ENCODE results near the gene MUC5B.

The MUC5B gene

DNA sequence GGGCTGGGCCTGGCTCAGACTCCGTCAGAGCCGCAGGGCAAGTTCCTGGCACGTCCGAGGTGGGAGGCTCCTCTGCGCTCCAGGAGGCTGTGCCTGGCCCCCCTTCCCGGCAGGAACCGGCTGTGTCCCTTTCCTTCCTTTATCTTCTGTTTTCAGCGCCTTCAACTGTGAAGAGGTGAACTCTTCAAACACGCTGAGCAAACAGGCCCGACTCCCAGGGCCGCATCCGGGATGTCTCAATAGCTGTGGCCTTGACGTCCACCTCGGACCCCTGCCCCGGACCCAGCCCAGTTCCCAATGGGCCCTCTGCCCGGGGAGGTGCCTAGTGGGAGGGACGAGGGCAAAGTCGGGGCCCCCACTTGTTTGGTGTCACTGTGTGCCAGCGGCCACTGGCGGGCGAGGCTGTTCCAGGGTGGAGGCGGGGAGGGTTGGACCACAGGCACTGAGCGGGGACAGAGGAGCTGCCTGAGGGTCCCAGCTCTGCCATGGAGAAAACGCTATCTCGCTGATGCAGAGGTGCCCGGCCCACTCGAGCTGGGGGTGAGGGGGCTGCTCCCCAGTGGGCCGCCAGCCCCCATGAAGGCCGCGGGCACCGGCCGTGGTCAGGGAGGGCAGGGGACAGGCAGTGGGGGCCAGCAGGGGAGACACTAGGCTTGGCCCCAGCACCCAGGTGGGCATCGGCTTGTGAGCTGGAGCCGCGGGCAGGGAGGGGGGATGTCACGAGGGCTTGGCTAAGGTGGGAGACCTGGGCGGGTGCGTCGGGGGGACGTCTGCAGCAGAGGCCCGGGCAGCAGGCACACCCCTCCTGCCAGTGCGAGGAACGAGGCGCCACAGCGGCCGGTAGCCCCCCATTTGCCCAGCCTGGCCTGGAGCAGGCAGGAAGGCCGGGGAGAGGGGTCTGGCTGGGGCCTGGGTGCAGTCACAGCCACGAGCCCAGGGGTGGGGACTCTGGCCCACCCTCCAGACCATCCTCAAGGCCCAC is 2.7 kb upstream of the MUC5B start:
- H3K27ac ChIP-seq (ENCODE audit: low read length): no peak overlapping the region
- no peaks in the 10 kb centered on the region for H3K27me3 ChIP-seq (ENCODE audit: low read depth, low read length)
- no peak overlapping the region for H3K4me3 ChIP-seq (ENCODE audit: low read depth in 1 of 2, low read length in 2 of 2)
- no peaks in the 10 kb centered on the region for H3K9me3 ChIP-seq (ENCODE audit: control insufficient read depth in 1 of 2, low read length in 2 of 2)
- no peaks in the 10 kb centered on the region for H3K36me3 ChIP-seq (ENCODE audit: control insufficient read depth in 1 of 2, insufficient read depth in 2 of 2, low read length in 2 of 2)
- H3K4me1 ChIP-seq (ENCODE audit: control insufficient read depth in 1 of 2, insufficient read depth in 2 of 2, low read length in 2 of 2): no peaks in the 10 kb centered on the region

DNA sequence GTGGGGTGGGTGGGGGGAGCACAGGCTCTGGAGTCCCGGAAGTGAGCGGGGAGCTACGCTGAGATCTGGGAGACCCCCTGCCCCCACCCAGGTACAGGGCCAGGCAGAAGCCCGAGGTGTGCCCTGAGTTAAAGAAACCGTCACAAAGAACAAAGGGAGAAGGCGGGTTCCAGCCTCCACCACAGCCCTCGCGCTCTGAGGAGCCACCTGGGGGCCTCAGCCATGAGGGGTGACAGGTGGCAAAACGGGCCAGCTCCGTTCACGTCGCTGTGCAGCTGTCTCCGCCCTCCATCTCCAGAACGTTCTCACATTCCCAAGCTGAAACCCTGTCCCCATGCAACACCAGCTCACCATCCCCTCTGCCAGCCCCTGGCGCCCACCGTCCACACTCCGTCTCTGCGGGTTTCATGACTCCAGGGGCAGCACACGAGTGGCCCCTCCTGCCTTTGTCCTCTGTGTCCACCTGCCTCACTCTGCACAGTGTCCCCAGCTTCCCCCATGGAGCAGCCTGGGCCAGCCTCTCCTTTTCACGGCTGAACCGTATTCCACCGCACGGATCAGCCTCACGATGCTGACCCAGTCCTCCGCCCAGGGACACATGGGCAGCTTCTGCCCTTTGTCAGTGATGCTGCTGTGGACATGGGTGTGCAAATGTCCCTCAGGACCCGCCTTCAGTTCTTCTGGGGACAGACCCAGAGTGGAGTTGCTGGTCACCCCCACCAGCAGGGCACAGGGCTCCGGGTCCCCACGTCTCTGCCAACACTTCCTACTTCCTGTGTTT is 1.7 kb upstream of the MUC5B start:
- H3K27me3 ChIP-seq (ENCODE audit: low read depth, low read length): no peaks in the 10 kb centered on the region
- no peaks in the 10 kb centered on the region for H3K36me3 ChIP-seq (ENCODE audit: control insufficient read depth in 1 of 2, insufficient read depth in 2 of 2, low read length in 2 of 2)

DNA sequence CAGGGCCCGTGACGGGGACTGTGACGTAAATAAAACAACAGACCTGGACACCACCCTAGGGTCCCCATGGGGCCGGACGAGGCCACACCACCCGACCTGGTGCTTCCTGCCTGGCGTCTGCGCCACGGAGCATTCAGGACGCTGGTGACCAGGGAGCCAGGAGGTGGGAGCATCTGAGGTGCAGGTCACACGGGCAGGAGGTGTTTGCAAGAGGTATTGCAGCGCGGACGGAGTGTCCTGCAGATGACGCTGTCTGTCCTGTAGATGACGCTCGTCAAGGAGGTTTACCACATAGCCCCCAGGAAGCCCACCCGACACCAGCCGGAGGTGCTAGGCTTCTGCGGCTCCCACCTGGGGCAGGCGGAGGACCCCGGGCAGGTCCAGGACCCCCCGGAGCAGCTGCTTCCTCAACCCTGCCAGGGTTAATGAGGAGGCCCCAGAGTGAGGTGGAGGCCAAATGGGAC is 986 bp upstream of the MUC5B start:
- Histone ChIP-seq H3K36me3 (ENCODE audit: control insufficient read depth in 1 of 2, insufficient read depth in 2 of 2, low read length in 2 of 2) (no peaks in the 10 kb centered on the region), H3K27ac (ENCODE audit: low read length) (no peak overlapping the region), H3K4me3 (ENCODE audit: low read depth in 1 of 2, low read length in 2 of 2) (no peak overlapping the region), H3K4me1 (ENCODE audit: control insufficient read depth in 1 of 2, insufficient read depth in 2 of 2, low read length in 2 of 2) (no peaks in the 10 kb centered on the region), H3K27me3 (ENCODE audit: low read depth, low read length) (no peaks in the 10 kb centered on the region), H3K9me3 (ENCODE audit: control insufficient read depth in 1 of 2, low read length in 2 of 2) (no peaks in the 10 kb centered on the region)

More for the DNA sequence above, 1.7 kb upstream of the MUC5B start:
- H3K27ac ChIP-seq (ENCODE audit: low read length): no peak overlapping the region
- H3K4me3 ChIP-seq (ENCODE audit: low read depth in 1 of 2, low read length in 2 of 2): no peak overlapping the region
- H3K9me3 ChIP-seq (ENCODE audit: control insufficient read depth in 1 of 2, low read length in 2 of 2): no peaks in the 10 kb centered on the region
- H3K4me1 ChIP-seq (ENCODE audit: control insufficient read depth in 1 of 2, insufficient read depth in 2 of 2, low read length in 2 of 2): no peaks in the 10 kb centered on the region

GRCh38 chr11:1223346-1224110 is 662 bp downstream of the MUC5B start:
- Histone ChIP-seq H3K9me3 (ENCODE audit: control insufficient read depth in 1 of 2, low read length in 2 of 2) (no peaks in the 10 kb centered on the region), H3K4me1 (ENCODE audit: control insufficient read depth in 1 of 2, insufficient read depth in 2 of 2, low read length in 2 of 2) (no peaks in the 10 kb centered on the region), H3K4me3 (ENCODE audit: low read depth in 1 of 2, low read length in 2 of 2) (no peak overlapping the region), H3K27me3 (ENCODE audit: low read depth, low read length) (no peaks in the 10 kb centered on the region), H3K27ac (ENCODE audit: low read length) (no peak overlapping the region), H3K36me3 (ENCODE audit: control insufficient read depth in 1 of 2, insufficient read depth in 2 of 2, low read length in 2 of 2) (no peaks in the 10 kb centered on the region)

GRCh38 chr11:1224111-1224490 is 1.2 kb downstream of the MUC5B start:
- no peaks in the 10 kb centered on the region for H3K9me3 ChIP-seq (ENCODE audit: control insufficient read depth in 1 of 2, low read length in 2 of 2)
- no peak overlapping the region for H3K27ac ChIP-seq (ENCODE audit: low read length)
- H3K36me3 ChIP-seq (ENCODE audit: control insufficient read depth in 1 of 2, insufficient read depth in 2 of 2, low read length in 2 of 2): no peaks in the 10 kb centered on the region
- H3K27me3 ChIP-seq (ENCODE audit: low read depth, low read length): no peaks in the 10 kb centered on the region
- no peaks in the 10 kb centered on the region for H3K4me1 ChIP-seq (ENCODE audit: control insufficient read depth in 1 of 2, insufficient read depth in 2 of 2, low read length in 2 of 2)
- no peak overlapping the region for H3K4me3 ChIP-seq (ENCODE audit: low read depth in 1 of 2, low read length in 2 of 2)

- no peak overlapping the region for H3K4me3 ChIP-seq (ENCODE audit: low read depth in 1 of 2, low read length in 2 of 2)
- no peaks in the 10 kb centered on the region for H3K27me3 ChIP-seq (ENCODE audit: low read depth, low read length)
- no peak overlapping the region for H3K27ac ChIP-seq (ENCODE audit: low read length)
- H3K36me3 ChIP-seq (ENCODE audit: control insufficient read depth in 1 of 2, insufficient read depth in 2 of 2, low read length in 2 of 2): no peaks in the 10 kb centered on the region
- no peaks in the 10 kb centered on the region for H3K4me1 ChIP-seq (ENCODE audit: control insufficient read depth in 1 of 2, insufficient read depth in 2 of 2, low read length in 2 of 2)
- H3K9me3 ChIP-seq (ENCODE audit: control insufficient read depth in 1 of 2, low read length in 2 of 2): no peaks in the 10 kb centered on the region
Measured at GRCh38 chr11:1224491-1225385, 1.9 kb downstream of the MUC5B start.

GRCh38 chr11:1225386-1226225 is 2.7 kb downstream of the MUC5B start:
- H3K4me3 ChIP-seq (ENCODE audit: low read depth in 1 of 2, low read length in 2 of 2): no peak overlapping the region
- no peaks in the 10 kb centered on the region for H3K9me3 ChIP-seq (ENCODE audit: control insufficient read depth in 1 of 2, low read length in 2 of 2)
- no peaks in the 10 kb centered on the region for H3K36me3 ChIP-seq (ENCODE audit: control insufficient read depth in 1 of 2, insufficient read depth in 2 of 2, low read length in 2 of 2)
- no peaks in the 10 kb centered on the region for H3K4me1 ChIP-seq (ENCODE audit: control insufficient read depth in 1 of 2, insufficient read depth in 2 of 2, low read length in 2 of 2)
- no peak overlapping the region for H3K27ac ChIP-seq (ENCODE audit: low read length)
- no peaks in the 10 kb centered on the region for H3K27me3 ChIP-seq (ENCODE audit: low read depth, low read length)

- H3K27me3 ChIP-seq (ENCODE audit: low read depth, low read length): no peaks in the 10 kb centered on the region
- no peak overlapping the region for H3K4me3 ChIP-seq (ENCODE audit: low read depth in 1 of 2, low read length in 2 of 2)
- no peak overlapping the region for H3K27ac ChIP-seq (ENCODE audit: low read length)
- H3K4me1 ChIP-seq (ENCODE audit: control insufficient read depth in 1 of 2, insufficient read depth in 2 of 2, low read length in 2 of 2): no peaks in the 10 kb centered on the region
- no peaks in the 10 kb centered on the region for H3K9me3 ChIP-seq (ENCODE audit: control insufficient read depth in 1 of 2, low read length in 2 of 2)
- no peaks in the 10 kb centered on the region for H3K36me3 ChIP-seq (ENCODE audit: control insufficient read depth in 1 of 2, insufficient read depth in 2 of 2, low read length in 2 of 2)
Measured at GRCh38 chr11:1226226-1226985, 3.5 kb downstream of the MUC5B start.

GRCh38 chr11:1226986-1227550 is 4.2 kb downstream of the MUC5B start:
- H3K4me3 ChIP-seq (ENCODE audit: low read depth in 1 of 2, low read length in 2 of 2): no peak overlapping the region
- no peaks in the 10 kb centered on the region for H3K4me1 ChIP-seq (ENCODE audit: control insufficient read depth in 1 of 2, insufficient read depth in 2 of 2, low read length in 2 of 2)
- H3K27me3 ChIP-seq (ENCODE audit: low read depth, low read length): no peaks in the 10 kb centered on the region
- no peaks in the 10 kb centered on the region for H3K36me3 ChIP-seq (ENCODE audit: control insufficient read depth in 1 of 2, insufficient read depth in 2 of 2, low read length in 2 of 2)
- no peaks in the 10 kb centered on the region for H3K9me3 ChIP-seq (ENCODE audit: control insufficient read depth in 1 of 2, low read length in 2 of 2)
- no peak overlapping the region for H3K27ac ChIP-seq (ENCODE audit: low read length)

Measured in muscle layer of duodenum (tissue), 2 donors.